GM13976 (cell line): ENCODE data around the gene DNAH14.
"Not testable (repeated sequence)": the region's sequence is repeated elsewhere in the genome, so short reads cannot be mapped to it uniquely, and the experiment has no call there.

Experiments
- DNase-seq: peaks from one replicate; pipeline ENCODE4 v3.0.0; 2012; ENCODE audit warnings: low spot score
- in situ Hi-C: fragments of 300-500 bp; cut with MboI; formaldehyde crosslinking; loops from one replicate; pipeline ENCODE4 v1.12.0; 2022; ENCODE audit warnings: low sequenced_read_pairs, mixed read lengths, inconsistent platforms; ENCODE audit not compliant: unreplicated experiment
- TF ChIP-seq, protein P1 (sequence below): IDR thresholded peaks from 2 replicates; pipeline ENCODE4 v1.5.1; 2012; ENCODE audit warnings: borderline replicate concordance, mild to moderate bottlenecking; ENCODE audit not compliant: insufficient read depth; ENCODE audit errors: extremely low read depth, missing control alignments, control extremely low read depth

The DNAH14 gene

DNA sequence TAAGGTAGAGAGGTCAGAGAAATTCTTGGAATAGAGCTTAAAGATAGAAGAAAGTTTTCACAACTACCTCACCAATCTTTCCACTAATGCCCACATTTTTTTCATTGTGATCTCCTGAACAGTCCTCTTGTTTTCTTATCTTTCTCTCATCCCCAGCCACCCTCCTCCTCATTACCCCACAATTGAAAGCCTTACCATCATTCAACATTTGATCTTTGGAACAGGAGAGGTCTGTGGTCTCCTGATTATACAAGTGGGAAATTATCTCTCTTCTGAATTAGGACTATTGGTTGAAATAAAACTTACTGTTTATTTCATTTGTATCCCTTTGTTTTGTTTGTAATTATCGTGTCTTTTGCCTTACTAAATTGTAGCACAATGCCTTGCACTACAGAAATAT lies 29.6 kb downstream of the DNAH14 start:
- in situ Hi-C loops: no loop called here
- TF ChIP-seq, protein P1, sequence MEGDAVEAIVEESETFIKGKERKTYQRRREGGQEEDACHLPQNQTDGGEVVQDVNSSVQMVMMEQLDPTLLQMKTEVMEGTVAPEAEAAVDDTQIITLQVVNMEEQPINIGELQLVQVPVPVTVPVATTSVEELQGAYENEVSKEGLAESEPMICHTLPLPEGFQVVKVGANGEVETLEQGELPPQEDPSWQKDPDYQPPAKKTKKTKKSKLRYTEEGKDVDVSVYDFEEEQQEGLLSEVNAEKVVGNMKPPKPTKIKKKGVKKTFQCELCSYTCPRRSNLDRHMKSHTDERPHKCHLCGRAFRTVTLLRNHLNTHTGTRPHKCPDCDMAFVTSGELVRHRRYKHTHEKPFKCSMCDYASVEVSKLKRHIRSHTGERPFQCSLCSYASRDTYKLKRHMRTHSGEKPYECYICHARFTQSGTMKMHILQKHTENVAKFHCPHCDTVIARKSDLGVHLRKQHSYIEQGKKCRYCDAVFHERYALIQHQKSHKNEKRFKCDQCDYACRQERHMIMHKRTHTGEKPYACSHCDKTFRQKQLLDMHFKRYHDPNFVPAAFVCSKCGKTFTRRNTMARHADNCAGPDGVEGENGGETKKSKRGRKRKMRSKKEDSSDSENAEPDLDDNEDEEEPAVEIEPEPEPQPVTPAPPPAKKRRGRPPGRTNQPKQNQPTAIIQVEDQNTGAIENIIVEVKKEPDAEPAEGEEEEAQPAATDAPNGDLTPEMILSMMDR: no peak
- no peak for DNase-seq

DNA sequence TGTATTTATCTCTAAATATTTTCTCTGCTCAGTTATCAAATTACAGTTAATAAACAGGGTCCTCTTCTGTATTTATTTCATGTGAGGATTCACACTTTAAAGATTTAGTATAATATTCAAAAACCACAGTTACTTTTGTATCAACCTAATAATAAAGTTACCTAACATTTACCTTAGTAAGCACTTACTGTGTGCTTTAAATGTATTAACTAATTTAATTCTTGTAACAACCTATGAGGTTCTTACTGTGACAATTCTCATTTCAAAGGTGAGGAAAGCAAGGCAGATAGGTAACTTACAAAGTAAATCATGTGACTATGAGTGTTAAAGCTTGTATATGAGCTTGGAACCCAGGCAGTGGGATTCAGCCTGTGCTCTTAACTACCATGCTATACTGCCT lies 30.2 kb downstream of the DNAH14 start:
- in situ Hi-C loops: no loop called here
- TF ChIP-seq, protein P1: no peak
- no peak for DNase-seq

- in situ Hi-C loops: no loop called here
- no peak for DNase-seq
- TF ChIP-seq, protein P1: no peak
Observed at GRCh38 chr1:224980181-224980580, 50.7 kb downstream of the DNAH14 start.

- in situ Hi-C loops, DNase-seq: not testable (repeated sequence)
Observed at GRCh38 chr1:224981922-224982354, 52.5 kb downstream of the DNAH14 start.

- DNase-seq: no peak
- TF ChIP-seq, protein P1: no peak
- in situ Hi-C loops: no loop called here
Observed at GRCh38 chr1:224988042-224988441, 58.6 kb downstream of the DNAH14 start.

DNA sequence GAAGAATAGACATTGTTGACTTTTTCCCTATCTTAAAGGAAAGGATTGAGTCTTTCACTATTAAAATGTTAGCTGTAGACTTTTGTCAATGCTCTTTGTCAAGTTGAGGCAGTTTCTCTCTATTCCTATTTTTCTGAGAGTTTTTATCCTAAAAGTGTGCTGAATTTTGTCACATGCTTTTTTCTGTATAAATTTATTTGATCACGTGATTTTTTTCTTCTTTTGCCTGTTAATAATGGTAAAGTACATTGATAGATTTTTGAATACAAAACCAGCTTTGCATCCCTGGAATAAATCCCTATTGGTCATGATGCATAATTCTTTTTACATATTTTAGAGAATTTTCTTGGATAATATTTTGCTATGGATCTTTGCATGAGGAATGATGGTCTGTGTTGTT lies 60.1 kb downstream of the DNAH14 start:
- no peak for DNase-seq
- TF ChIP-seq, protein P1: no peak
- in situ Hi-C loops: no loop called here

- in situ Hi-C loops, DNase-seq: not testable (repeated sequence)
Observed at GRCh38 chr1:224991550-224991949, 62.1 kb downstream of the DNAH14 start.

GRCh38 chr1:224995602-224996001 lies 66.1 kb downstream of the DNAH14 start:
- TF ChIP-seq, protein P1: no peak
- in situ Hi-C loops: no loop called here
- no peak for DNase-seq
